ENCODE data around the gene PRRT2. TPM values are rescaled to one million over a fixed set of nuclear protein-coding genes. Genes with fewer than 3 reads are reported as not detected.

PRRT2 gene
- 0.67 and 0.89 TPM in 2 replicates for total RNA-seq

DNA sequence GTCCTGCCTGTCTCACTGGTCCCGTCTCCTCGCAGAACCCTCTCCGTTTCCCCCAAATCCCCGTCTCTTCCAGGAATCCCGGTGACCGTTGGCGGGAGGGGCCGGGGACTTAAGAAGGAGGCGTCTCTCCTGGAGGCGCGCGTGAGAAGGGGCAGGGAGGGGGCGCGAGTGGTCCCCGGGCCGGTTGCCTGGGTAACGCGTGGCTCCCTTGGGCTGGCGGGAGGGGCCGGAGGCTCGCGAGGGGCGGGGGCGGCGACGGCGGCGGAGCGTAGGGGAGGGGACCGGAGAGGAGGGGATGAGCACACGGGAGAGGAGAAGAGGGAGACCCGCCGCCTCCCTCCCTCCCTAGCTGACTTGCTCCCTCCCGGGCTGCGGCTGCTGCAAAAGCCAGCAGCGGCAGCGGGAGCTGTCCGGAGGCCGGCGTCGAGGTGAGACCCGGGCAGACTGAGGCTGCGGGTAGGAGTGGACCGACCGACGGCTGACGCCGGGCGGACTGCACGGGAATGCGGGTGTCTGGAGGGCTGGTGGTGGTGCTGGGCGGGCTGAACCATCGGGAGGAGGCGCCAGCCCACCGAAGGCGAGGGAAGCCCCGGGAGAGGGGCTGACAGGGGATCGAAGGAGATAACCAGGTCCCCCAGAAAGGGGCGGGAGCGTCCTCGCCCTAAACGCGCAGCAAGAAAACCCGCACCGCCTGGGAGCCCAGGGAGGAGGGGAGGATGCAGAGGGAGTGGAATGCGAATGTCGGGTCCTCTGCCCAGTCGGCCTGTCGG, at the start of gene PRRT2:
TSS of gene PRRT2 (plus strand) at position 298 of the 770 bp plus-strand sequence. CDS start 862 bp downstream, outside the sequence.

DNA sequence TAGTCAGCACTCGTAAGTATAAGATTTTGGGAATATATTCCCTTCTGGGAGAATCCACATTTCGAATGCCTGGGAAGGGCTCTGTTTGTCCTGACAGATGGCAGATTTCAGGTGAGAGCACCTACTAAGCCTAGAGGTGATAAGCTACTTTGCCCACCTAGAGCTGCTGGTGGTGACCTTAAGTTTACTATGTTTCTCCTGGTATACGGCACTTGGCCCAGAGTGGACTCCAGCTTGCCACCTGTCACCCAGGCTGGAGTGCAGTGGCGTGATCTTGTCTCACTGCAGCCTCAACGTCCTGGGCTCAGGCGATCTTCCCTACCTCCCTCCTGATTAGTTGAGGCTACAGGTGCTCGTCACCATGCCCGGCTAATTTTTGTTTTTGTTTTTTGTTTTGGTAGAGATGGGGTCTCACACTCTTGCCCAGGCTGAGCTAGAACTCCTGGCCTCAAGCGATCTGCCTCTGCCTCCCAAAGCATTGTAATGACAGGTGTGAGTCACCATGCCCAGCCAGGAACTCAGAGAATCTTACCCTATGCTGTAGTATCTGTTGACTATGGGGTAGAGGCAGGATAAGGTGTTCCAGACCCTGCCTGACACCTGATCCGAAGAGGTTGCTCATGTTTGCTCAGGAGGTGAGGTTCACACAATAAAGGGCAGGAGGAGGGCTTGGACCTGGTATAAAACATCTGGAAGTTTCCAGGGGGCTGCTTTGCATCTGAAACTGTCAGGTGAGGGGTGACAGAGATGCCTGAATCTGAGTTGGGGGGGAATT, 34.2 kb upstream of the PRRT2 start, which contains the start of gene ZG16:
TSS of gene ZG16 (plus strand) at position 681 of the 775 bp plus-strand sequence. CDS start 1,011 bp downstream, outside the sequence.

DNA sequence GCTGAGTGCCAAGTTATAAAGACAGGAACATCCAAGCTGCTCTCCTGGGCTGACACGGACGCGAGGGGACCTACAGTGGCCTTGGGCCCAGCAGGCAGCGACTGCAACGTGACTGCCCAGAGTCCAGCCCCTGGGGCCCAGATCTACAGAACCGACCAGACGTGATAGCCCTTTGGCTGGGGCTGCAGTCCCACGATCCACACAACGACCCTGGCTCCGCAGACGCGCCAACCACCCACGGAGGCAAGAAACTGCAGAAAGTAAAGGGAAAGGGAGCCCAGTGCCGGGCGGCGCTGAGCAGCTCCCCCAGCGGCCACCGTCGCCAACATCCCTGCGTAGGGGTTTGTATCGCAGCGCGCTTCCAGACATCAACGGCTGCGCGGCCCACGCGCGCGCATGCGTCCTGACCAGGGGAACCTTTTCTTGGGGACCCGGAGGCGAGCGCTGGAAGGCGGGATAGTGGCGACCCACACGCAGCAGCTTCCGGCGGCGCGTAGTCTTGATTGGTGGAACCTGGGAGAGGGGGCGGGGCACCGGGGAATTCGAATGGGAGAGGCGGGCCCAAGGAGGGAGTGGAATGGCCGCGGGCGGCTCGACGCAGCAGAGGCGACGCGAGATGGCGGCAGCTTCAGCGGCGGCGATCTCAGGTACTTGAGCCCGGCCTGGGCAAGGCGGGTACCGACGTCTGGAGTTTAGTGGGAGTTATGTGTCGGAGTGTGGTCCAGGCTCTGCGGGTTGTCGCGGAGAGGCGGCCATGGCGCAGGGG, 21.6 kb upstream of the PRRT2 start, which contains the start of gene KIF22:
TSS of gene KIF22 (plus strand) at position 569 of the 766 bp plus-strand sequence. CDS start at position 578, 9 bp downstream.

GRCh38 chr16:29806099-29806579, 5.9 kb upstream of the PRRT2 start, which contains the start of gene MAZ:
TSS of gene MAZ (plus strand) at chr16:29806529. CDS start at chr16:29806702, 173 bp downstream.

DNA sequence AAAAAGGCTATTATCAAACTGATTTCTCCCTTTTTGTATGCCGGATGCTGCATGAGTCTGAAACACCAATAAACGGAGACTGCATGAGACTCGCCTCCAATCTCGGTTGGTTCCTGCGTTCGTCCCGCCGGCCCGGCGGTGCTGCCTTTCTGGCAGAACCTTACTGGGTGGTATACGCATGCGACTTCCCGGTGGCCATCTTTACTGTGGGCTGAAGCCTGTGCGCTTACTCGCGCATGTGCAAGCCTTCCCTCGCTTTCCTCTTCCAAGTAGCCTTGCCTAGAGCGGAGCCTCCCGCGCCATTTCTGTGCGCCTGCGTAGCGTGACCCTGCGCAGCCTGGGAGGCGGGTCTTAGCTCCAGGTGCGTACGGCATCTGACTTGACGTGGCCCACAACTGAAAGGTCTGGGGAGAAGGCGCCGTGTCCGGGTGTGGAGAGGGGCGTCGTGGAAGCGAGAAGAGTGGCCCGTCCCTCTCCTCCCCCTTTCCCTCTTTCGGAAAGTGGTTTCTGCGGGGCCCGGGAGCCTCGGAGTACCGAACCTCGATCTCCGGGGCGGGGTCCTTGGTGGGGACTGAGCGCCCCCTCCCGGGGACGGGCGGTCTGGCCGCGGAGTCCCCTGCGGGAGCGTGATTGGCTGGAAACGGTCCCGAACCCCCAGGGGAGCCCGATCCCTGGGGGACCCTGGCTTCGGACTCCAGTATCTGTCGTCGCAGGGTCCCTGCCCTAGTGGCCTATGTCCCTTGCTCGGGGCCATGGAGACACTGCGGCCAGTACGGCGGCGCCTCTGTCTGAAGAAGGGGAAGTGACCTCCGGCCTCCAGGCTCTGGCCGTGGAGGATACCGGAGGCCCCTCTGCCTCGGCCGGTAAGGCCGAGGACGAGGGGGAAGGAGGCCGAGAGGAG, 4.0 kb downstream of the PRRT2 start, which contains the start of gene PAGR1:
TSS of gene PAGR1 (plus strand) at position 360 of the 901 bp plus-strand sequence. CDS start at position 734, 374 bp downstream.

GRCh38 chr16:29820271-29820701, 8.3 kb downstream of the PRRT2 start, which contains the start of gene MVP:
TSS of gene MVP (plus strand) at chr16:29820462. CDS start at chr16:29830550, 10,088 bp downstream.

DNA sequence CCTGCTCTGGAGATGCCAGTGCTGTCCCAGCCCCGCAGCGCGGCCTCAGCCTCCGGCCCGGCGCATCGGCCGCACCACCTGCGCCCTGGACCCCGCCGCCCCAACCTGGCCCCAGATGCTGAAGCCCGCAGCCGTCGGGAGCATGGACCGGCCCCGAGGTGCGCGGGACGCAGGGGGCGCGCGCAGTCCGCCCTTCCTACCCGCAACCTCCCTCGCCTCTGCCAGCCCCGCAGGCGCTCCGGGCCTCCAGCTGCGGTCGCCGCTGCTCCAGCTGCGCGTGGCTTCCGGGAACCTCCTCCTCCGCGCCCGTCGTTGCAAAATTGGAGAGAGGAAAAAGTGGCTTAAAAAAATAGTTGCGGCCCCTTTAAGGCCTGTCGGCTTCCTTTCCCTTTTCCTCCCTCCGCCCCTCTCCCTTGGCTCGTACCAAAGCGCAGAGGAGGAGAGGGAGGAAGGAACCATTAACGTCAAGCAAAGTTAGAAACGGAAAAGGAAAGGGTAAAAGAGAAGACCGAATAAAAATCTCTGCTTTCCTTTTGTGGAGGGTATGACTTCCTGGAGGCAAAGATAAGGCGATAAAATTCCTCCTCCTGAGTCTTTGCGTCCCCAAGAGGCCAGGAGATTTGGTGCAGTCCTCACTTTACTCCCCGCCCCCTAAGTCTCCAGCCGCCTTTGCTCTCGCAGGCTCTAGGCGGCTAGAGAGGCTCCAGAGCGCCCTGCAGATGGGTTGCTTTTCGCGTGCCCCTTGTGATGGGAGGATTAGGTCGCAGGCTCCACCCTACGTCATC, 51.1 kb downstream of the PRRT2 start, which contains the start of gene CDIPT:
TSS of gene CDIPT (minus strand) at position 343 of the 785 bp plus-strand sequence. CDS start 369 bp downstream, outside the sequence.

Other genes with a start within 250 kb of the PRRT2 start
- gene SPN, start 148.9 kb upstream of the PRRT2 start, total RNA-seq = not detected in 2 replicates
- gene QPRT, start 133.0 kb upstream of the PRRT2 start, total RNA-seq = 49.1 and 53.6 TPM in 2 replicates
- not detected in 2 replicates for gene C16orf54, start 66.2 kb upstream of the PRRT2 start, total RNA-seq
- not detected in 2 replicates for gene ZG16, start 33.9 kb upstream of the PRRT2 start, total RNA-seq
- gene KIF22, start 21.4 kb upstream of the PRRT2 start, total RNA-seq = 110 and 114 TPM in 2 replicates
- gene MAZ, start 5.7 kb upstream of the PRRT2 start, total RNA-seq = 262 and 274 TPM in 2 replicates
- gene PAGR1, start 4.0 kb downstream of the PRRT2 start, total RNA-seq = 40.0 and 42.4 TPM in 2 replicates
- 311 and 319 TPM in 2 replicates for gene MVP, start 8.3 kb downstream of the PRRT2 start, total RNA-seq
- gene CDIPT, start 51.0 kb downstream of the PRRT2 start, total RNA-seq = 80.6 and 87.8 TPM in 2 replicates
- 1.7 and 3.4 TPM in 2 replicates for gene SEZ6L2, start 87.4 kb downstream of the PRRT2 start, total RNA-seq
- gene ASPHD1, start 88.3 kb downstream of the PRRT2 start, total RNA-seq = 2.9 and 4.8 TPM in 2 replicates
- 7.2 and 8.6 TPM in 2 replicates for gene KCTD13, start 114.0 kb downstream of the PRRT2 start, total RNA-seq
- gene TMEM219, start 149.9 kb downstream of the PRRT2 start, total RNA-seq = 99.9 and 105 TPM in 2 replicates
- gene TAOK2, start 161.7 kb downstream of the PRRT2 start, total RNA-seq = 27.4 and 30.8 TPM in 2 replicates
- 17.3 and 18.7 TPM in 2 replicates for gene HIRIP3, start 183.4 kb downstream of the PRRT2 start, total RNA-seq
- 101 and 119 TPM in 2 replicates for gene INO80E, start 184.0 kb downstream of the PRRT2 start, total RNA-seq
- gene DOC2A, start 198.8 kb downstream of the PRRT2 start, total RNA-seq = 0.30 and 0.34 TPM in 2 replicates
- gene C16orf92, start 211.0 kb downstream of the PRRT2 start, total RNA-seq = not detected in 2 replicates
- gene TLCD3B, start 219.1 kb downstream of the PRRT2 start, total RNA-seq = 0.15 and 0.34 TPM in 2 replicates